Upper lobe of right lung (tissue), 1 donor: Measurements from ENCODE around the gene TRPM1. TPM values are rescaled to one million over a fixed set of nuclear protein-coding genes. Genes with fewer than 3 reads are reported as not detected.

Experiments used
- ATAC-seq: fragments of 200-7000 bp; cut with Tn5 transposase; one replicate; pipeline ENCODE4 v1.9.1; 2020; ENCODE audit warnings: mild to moderate bottlenecking, moderate library complexity
- DNase-seq: peaks from one replicate; pipeline ENCODE4 v3.0.0-alpha.2; 2020
- H3K27ac ChIP-seq: fragments of 200-600 bp; one replicate; pipeline ENCODE4 v1.8.0; 2022
- H3K27me3 ChIP-seq: fragments of 200-600 bp; one replicate; pipeline ENCODE4 v1.8.0; 2022; ENCODE audit warnings: mild to moderate bottlenecking
- H3K36me3 ChIP-seq: fragments of 200-600 bp; one replicate; pipeline ENCODE4 v1.8.0; 2022
- H3K4me1 ChIP-seq: fragments of 200-600 bp; one replicate; pipeline ENCODE4 v1.8.0; 2022
- H3K4me3 ChIP-seq: fragments of 200-600 bp; one replicate; pipeline ENCODE4 v1.8.0; 2022; ENCODE audit warnings: mild to moderate bottlenecking
- H3K9me3 ChIP-seq: fragments of 200-600 bp; one replicate; pipeline ENCODE4 v1.8.0; 2022
- intact Hi-C: fragments of 100-400 bp; cut with DNase I; formaldehyde crosslinking; loops from one replicate; pipeline ENCODE4 v1.11.0; 2022
- long read RNA-seq: library from polyadenylated mRNA; unstranded; transcript quantifications from one replicate; pipeline ENCODE4 v2.0.0, GENCODE V29; 2021
- total RNA-seq: library from RNA; stranded (reverse); fragmentation: NEBNext Ultra II Directional; extraction: Animal tissue kit (Norgen Biotek cat#: 25700); gene quantifications from one replicate; pipeline ENCODE4 v1.2.1, GENCODE V29; 2021
- TF ChIP-seq, protein P1 (sequence below): fragments of 200-600 bp; IDR thresholded peaks from one replicate; pipeline ENCODE4 v1.8.0; 2022; ENCODE audit warnings: antibody characterized with exemption
- donor health status: DM: no; HTN: yes; CAD: no; lungs with severe emphysema.

Gene TRPM1
- not detected for total RNA-seq
- long read RNA-seq, result 0 reads

DNA sequence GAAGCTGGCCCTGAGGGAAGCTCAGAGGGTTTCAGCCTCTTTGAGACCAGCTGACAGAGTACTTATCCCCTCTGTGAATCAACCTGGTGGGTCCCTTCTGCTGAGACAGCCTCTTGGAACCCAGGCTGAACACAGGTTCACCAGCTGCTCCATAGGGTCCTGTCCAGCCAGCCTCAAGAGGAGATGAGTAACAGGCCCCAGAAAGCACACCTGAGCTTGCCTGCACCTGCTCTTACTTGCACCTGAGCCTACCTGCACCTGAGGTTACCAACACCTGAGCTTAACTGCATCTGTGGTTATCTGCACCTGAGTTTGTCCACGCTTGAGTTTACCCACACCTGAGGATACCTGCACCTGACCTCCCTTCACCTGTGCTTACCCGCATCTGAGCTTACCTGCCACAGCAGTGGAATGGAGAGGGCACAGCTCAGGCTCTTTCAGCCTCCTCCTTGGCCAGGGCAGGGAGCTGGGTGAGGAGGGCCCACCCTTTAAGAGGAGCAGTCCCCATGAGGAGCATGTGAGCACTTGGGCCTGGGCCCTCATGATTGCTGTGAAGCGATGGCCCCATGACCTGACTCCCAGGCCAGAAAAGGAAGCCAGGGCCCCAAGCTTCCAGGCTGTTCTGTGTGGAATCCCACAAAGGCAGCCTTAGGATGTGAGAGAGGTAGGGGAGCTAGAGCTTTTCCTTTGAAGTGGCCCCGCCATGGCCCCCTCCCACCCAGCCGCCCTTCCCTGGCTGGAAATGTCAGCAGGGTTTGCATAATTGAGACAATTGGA, at the start of gene TRPM1:
TSS of gene TRPM1 (minus strand) at position 464 of the 777 bp plus-strand sequence. CDS start 20,370 bp downstream, outside the sequence.
- DNase-seq (no peak), ATAC-seq (no peak)
- H3K9me3 ChIP-seq, result no peaks in the 10 kb centered on the region
- H3K27ac ChIP-seq, result no peak within 1 kb of the TSS
- H3K36me3 ChIP-seq, result no peaks in the 10 kb centered on the region
- intact Hi-C loops, result no loop called here
- no peaks in the 10 kb centered on the region for H3K4me1 ChIP-seq
- no peak within 1 kb of the TSS for H3K4me3 ChIP-seq
- TF ChIP-seq, protein P1, sequence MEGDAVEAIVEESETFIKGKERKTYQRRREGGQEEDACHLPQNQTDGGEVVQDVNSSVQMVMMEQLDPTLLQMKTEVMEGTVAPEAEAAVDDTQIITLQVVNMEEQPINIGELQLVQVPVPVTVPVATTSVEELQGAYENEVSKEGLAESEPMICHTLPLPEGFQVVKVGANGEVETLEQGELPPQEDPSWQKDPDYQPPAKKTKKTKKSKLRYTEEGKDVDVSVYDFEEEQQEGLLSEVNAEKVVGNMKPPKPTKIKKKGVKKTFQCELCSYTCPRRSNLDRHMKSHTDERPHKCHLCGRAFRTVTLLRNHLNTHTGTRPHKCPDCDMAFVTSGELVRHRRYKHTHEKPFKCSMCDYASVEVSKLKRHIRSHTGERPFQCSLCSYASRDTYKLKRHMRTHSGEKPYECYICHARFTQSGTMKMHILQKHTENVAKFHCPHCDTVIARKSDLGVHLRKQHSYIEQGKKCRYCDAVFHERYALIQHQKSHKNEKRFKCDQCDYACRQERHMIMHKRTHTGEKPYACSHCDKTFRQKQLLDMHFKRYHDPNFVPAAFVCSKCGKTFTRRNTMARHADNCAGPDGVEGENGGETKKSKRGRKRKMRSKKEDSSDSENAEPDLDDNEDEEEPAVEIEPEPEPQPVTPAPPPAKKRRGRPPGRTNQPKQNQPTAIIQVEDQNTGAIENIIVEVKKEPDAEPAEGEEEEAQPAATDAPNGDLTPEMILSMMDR, result no peak
- no peaks in the 10 kb centered on the region for H3K27me3 ChIP-seq

GRCh38 chr15:31150732-31151231, 49.3 kb upstream of the TRPM1 start:
- no peaks in the 10 kb centered on the region for H3K27me3 ChIP-seq
- DNase-seq, result no peak
- H3K27ac ChIP-seq, result no peak overlapping the region
- no peak overlapping the region for H3K4me3 ChIP-seq
- no peaks in the 10 kb centered on the region for H3K36me3 ChIP-seq
- H3K4me1 ChIP-seq, result no peaks in the 10 kb centered on the region
- no peaks in the 10 kb centered on the region for H3K9me3 ChIP-seq
- no peak for ATAC-seq
- TF ChIP-seq, protein P1, result no peak
- intact Hi-C loops, result no loop called here

- Histone ChIP-seq H3K27me3 (no peaks in the 10 kb centered on the region), H3K4me1 (no peaks in the 10 kb centered on the region), H3K4me3 (no peak overlapping the region), H3K36me3 (no peaks in the 10 kb centered on the region), H3K9me3 (no peaks in the 10 kb centered on the region), H3K27ac (no peak overlapping the region)
- intact Hi-C loops, result no loop called here
- no peak for DNase-seq
- ATAC-seq, result no peak
- TF ChIP-seq, protein P1, result no peak
These were observed 48.5 kb upstream of the TRPM1 start for GRCh38 chr15:31149987-31150386.

GRCh38 chr15:31149088-31149505, 47.6 kb upstream of the TRPM1 start:
- H3K9me3 ChIP-seq, result no peaks in the 10 kb centered on the region
- TF ChIP-seq, protein P1, result no peak
- H3K4me1 ChIP-seq, result no peaks in the 10 kb centered on the region
- H3K27ac ChIP-seq, result no peak overlapping the region
- H3K27me3 ChIP-seq, result no peaks in the 10 kb centered on the region
- no peaks in the 10 kb centered on the region for H3K36me3 ChIP-seq
- DNase-seq, result no peak
- no peak for ATAC-seq
- intact Hi-C loops, result no loop called here
- H3K4me3 ChIP-seq, result no peak overlapping the region

DNA sequence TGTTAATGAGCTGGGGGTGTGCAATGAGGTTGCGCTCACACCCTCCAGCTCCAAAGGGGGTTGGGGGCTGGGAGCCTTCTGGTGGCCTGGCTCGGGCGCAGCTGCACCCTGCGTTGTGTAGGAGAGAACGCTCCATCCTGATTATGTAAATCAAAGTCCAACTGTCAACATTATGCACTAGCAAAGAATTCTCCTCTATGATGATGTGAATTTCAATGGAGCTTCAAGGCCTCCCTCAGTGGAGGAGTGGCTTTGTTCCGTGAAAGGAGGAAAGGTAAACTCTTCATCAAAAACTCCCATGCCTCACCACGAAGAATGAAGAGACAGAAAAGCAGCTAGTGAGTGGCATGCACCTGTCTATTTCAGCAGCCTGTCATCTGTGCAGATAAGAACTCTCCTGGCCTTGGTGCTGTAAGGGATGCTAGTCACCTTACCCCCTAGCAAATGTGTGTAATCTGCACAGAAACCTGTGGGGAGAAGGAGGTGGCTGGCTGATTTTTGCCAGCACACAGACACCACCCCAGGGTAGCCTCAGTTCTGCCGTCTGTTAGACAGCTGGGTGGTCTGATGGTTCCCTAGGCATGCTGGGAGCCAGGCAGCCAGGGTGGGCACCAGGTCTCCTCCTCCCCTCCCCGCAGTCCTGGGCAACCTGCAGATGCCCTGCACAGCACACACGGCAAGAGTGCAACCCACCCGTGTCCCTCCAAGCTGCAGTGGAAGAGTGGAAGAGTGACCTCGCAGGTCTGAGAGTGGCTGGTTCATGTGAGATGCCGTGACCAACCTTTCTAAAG, 47.0 kb upstream of the TRPM1 start:
- no peak overlapping the region for H3K27ac ChIP-seq
- DNase-seq, result no peak
- intact Hi-C loops, result no loop called here
- TF ChIP-seq, protein P1, result no peak
- ATAC-seq, result peak; percentile 35
- H3K9me3 ChIP-seq, result no peaks in the 10 kb centered on the region
- no peaks in the 10 kb centered on the region for H3K4me1 ChIP-seq
- no peaks in the 10 kb centered on the region for H3K36me3 ChIP-seq
- H3K27me3 ChIP-seq, result no peaks in the 10 kb centered on the region
- no peak overlapping the region for H3K4me3 ChIP-seq
